GM19025 (cell line): ENCODE results near the gene NGF.

ENCODE experiments used
- ATAC-seq: cut with Tn5 transposase; IDR thresholded peaks from one replicate; pipeline ENCODE4 v1.9.1; 2021; ENCODE audit warnings: mild to moderate bottlenecking, low read depth, moderate library complexity; ENCODE audit not compliant: unreplicated experiment

Gene NGF

GRCh38 chr1:115284209-115284608 is 53.8 kb downstream of the NGF start:
- ATAC-seq, result no peak

- ATAC-seq, result no peak
These were observed 54.3 kb downstream of the NGF start for GRCh38 chr1:115283681-115284146.

GRCh38 chr1:115283249-115283648 is 54.8 kb downstream of the NGF start:
- no peak for ATAC-seq

GRCh38 chr1:115282807-115283208 is 55.2 kb downstream of the NGF start:
- ATAC-seq, result no peak

GRCh38 chr1:115281143-115281542 is 56.9 kb downstream of the NGF start:
- no peak for ATAC-seq

- no peak for ATAC-seq
These were observed 58.0 kb downstream of the NGF start for GRCh38 chr1:115280064-115280463.

GRCh38 chr1:115278211-115278610 is 59.8 kb downstream of the NGF start:
- ATAC-seq, result no peak

- no peak for ATAC-seq
These were observed 60.8 kb downstream of the NGF start for GRCh38 chr1:115277276-115277675.

- ATAC-seq, result no peak
These were observed 62.8 kb downstream of the NGF start for GRCh38 chr1:115275216-115275615.

- no peak for ATAC-seq
These were observed 63.6 kb downstream of the NGF start for GRCh38 chr1:115274467-115274866.

GRCh38 chr1:115266729-115267421 is 71.2 kb downstream of the NGF start:
- ATAC-seq, result no peak

GRCh38 chr1:115265099-115265498 is 73.0 kb downstream of the NGF start:
- ATAC-seq, result no peak

- ATAC-seq, result no peak
These were observed 75.2 kb downstream of the NGF start for GRCh38 chr1:115262886-115263285.

- no peak for ATAC-seq
These were observed 76.6 kb downstream of the NGF start for GRCh38 chr1:115261496-115261895.

- no peak for ATAC-seq
These were observed 79.7 kb downstream of the NGF start for GRCh38 chr1:115258302-115258866.

GRCh38 chr1:115257591-115257990 is 80.5 kb downstream of the NGF start:
- ATAC-seq, result no peak

- ATAC-seq, result no peak
These were observed 82.9 kb downstream of the NGF start for GRCh38 chr1:115255154-115255553.

- no peak for ATAC-seq
These were observed 85.5 kb downstream of the NGF start for GRCh38 chr1:115252585-115252984.

GRCh38 chr1:115251856-115252255 is 86.2 kb downstream of the NGF start:
- ATAC-seq, result no peak

GRCh38 chr1:115251340-115251748 is 86.7 kb downstream of the NGF start:
- ATAC-seq, result no peak

GRCh38 chr1:115246526-115246925 is 91.5 kb downstream of the NGF start:
- ATAC-seq, result no peak

GRCh38 chr1:115245227-115245626 is 92.8 kb downstream of the NGF start:
- ATAC-seq, result no peak
